Epithelial cell of proximal tubule (primary cell): ENCODE results near the gene CYB561D1. TPM values are rescaled to one million over a fixed set of nuclear protein-coding genes. Genes with fewer than 3 reads are reported as not detected.

Experiments used
- DNase-seq: peaks from one replicate; pipeline ENCODE4 v3.0.0-alpha.2; 2011; ENCODE audit warnings: low read depth
- H3K4me3 ChIP-seq: 2 replicates; pipeline ENCODE4 v1.5.1; 2011; ENCODE audit warnings: low read depth, mild to moderate bottlenecking, low read length
- total RNA-seq: library from RNA; depleted of rRNA; stranded (reverse); fragments of >200 nt; gene quantifications from 2 replicates; pipeline ENCODE4 v1.2.3, GENCODE V29; 2015
- TF ChIP-seq, protein P1 (sequence below): conservative IDR thresholded peaks from 2 replicates; pipeline ENCODE4 v1.5.1; 2012; ENCODE audit warnings: low read depth, mild to moderate bottlenecking, low read length

CYB561D1 gene
- total RNA-seq, 1 donor from 2014 or later, result 3.6 TPM

DNA sequence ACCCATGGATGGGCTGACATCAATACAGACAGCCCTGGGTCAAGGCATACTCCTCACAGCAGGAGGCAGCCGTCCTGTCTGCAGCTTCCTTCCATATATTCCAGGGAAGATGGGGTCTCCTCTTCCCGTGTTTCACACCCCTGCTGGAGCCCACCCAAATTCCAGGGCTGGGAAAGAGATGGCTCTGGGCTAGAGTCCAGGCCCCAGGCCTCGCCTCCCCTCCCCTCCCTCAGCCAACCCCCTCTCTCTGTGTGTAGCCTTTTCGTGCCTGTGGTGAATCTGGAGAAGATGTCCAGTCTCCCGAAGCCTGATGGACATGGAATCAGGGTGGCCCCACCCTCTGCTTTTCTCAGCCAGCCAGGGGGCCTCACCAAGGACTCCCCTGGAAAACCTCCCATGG lies 6.6 kb upstream of the CYB561D1 start:
- H3K4me3 ChIP-seq, result no peak overlapping the region
- TF ChIP-seq, protein P1, sequence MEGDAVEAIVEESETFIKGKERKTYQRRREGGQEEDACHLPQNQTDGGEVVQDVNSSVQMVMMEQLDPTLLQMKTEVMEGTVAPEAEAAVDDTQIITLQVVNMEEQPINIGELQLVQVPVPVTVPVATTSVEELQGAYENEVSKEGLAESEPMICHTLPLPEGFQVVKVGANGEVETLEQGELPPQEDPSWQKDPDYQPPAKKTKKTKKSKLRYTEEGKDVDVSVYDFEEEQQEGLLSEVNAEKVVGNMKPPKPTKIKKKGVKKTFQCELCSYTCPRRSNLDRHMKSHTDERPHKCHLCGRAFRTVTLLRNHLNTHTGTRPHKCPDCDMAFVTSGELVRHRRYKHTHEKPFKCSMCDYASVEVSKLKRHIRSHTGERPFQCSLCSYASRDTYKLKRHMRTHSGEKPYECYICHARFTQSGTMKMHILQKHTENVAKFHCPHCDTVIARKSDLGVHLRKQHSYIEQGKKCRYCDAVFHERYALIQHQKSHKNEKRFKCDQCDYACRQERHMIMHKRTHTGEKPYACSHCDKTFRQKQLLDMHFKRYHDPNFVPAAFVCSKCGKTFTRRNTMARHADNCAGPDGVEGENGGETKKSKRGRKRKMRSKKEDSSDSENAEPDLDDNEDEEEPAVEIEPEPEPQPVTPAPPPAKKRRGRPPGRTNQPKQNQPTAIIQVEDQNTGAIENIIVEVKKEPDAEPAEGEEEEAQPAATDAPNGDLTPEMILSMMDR, result no peak
- DNase-seq, result no peak

DNA sequence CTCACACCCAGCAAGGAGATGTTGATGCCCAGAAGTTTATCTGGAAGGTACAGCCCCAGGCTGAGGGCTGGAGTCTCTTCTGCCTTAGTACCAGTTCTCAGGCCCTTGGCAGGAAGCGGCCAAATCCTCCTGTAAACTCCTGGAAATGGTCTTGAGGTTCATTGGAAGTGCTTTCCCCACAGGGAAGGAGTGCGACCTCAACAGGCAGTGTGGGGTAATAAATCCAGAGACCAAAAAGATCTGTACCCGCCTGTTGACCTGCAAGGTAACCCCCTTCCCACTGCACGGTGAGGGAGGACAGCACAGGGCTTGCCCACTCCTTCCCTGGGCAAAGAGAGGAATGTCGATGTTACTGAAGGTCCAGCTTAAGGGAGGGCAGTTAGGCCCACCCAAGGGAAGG lies 5.7 kb upstream of the CYB561D1 start:
- no peak for DNase-seq
- no peak overlapping the region for H3K4me3 ChIP-seq
- TF ChIP-seq, protein P1, result no peak

DNA sequence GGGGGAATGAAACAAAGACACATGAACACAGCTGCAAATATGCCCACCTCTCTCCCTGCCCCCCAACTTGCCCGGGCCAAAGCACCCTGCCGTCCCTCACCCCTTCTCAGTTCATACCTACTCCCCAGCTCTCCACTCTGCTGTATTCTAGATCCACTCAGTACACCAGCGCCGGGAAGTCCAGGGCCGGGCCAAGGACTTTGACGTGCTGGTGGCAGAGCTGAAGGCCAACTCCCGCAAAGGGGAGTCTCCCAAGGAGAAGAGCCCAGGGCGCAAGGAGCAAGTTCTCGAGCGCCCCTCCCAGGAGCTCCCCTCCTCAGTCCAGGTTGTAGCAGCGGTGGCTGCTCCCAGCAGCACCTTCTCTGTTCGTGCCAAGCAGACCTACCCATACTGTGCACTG lies 5.2 kb upstream of the CYB561D1 start:
- no peak overlapping the region for H3K4me3 ChIP-seq
- DNase-seq, result no peak
- TF ChIP-seq, protein P1, result no peak

DNA sequence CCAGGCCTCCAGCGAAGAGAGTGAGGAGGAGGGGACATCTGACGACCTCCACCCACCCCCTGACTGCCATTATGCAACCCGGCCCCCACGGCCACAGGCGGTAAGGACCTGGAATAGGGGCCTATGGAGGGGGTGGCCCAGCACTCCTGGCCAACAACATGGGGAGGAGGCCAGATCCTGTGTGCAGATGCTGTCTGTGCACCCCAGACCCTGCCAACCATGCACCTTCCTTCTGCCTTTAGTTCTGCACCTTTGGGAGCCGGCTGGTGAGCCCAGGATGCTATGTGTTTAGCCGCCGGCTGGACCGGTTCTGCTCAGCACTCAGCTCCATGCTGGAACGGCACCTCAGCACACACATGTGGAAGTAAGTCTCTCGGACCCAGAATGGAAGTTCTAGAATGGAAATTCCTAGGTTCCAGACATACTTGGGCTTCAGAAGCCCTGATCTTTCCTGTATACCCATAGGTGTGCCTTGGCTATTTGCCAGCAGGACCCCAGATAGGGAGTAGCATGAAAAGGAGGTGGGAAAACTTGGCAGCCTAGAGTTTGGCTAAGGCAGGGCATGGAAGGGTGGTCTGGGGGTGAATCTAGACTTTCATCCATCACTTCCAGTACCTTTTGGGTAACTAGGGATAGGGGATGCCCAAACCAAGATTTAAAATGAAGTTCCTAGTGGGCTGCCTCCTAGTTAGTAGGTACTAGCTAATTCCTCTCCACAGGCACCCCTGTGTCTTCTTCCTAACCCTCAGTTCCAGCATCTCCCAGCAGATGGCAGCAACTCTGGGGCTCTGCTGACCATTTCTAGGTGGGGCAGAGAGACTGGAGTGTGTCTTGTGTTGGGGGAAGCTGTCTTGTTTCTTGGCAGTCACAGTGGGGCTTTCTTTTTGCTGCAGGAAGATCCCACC lies 3.6 kb upstream of the CYB561D1 start:
- no peak for DNase-seq
- no peak overlapping the region for H3K4me3 ChIP-seq
- TF ChIP-seq, protein P1, result peak; percentile 90

DNA sequence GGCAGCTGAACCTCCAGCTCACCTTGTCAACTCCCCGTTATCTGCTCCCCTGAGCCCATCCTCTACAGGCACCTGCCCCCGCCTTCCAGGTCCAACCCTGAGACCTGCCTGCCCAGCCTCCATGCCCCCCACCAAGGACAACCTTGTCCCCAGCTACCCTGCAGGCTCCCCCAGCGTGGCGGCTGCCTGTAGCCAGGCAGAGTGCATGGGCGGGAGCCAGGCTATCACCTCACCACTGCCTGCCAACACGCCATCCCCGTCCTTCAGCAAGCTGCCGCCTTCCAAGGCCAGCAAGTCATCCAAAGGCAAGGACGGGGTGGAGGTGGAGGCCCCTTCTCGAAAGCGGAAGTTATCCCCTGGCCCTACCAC lies 3.0 kb upstream of the CYB561D1 start:
- no peak for DNase-seq
- TF ChIP-seq, protein P1, result no peak
- H3K4me3 ChIP-seq, result no peak overlapping the region

DNA sequence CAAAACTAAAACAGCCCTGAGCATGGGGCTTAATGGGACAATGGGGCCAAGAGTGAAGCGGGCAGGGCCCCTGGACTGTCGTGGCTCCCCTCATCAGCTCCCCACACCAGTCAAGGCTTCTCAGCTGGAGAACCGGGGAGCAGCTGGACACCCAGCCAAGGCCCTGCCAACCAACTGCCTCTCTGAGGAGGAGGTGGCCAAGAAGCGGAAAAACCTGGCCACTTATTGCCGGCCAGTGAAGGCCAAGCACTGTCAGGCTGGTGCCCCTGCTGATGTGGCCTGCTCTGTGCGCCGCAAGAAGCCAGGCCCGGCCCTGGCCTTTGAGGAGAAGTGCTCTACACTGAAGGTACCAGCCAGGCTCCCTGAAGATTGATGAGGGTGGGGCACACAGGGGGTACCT lies 2.5 kb upstream of the CYB561D1 start:
- H3K4me3 ChIP-seq, result no peak overlapping the region
- TF ChIP-seq, protein P1, result no peak
- DNase-seq, result no peak

DNA sequence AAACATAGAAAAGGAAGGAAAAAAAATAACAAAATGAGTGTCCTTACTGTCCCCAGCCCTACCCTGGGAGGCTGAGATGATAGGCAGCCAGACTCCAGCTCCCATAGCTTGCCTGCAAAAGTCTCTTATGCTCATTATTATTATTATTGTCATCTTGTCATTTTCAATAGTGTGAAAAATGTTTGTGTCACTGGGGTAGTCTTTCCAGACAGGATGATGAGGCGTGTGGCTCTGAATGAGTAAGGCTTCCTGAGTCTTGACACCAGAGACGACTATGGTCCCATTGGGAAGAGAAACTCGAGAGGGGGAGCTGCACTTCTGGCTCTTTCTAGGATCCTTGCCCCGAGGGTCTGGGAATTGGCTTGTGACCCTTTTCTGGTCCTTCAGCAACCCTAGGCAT lies 1.1 kb upstream of the CYB561D1 start:
- TF ChIP-seq, protein P1, result no peak
- no peak overlapping the region for H3K4me3 ChIP-seq
- no peak for DNase-seq
